Brain microvascular endothelial cell (primary cell): ENCODE results near the gene CEACAM4.

Experiments used
- DNase-seq: peaks from one replicate; pipeline ENCODE4 v3.0.0-alpha.2; 2020
- H3K27ac ChIP-seq: fragments of 250-450 bp; sonication (Bioruptor Pico); 2 replicates; pipeline ENCODE4 v1.5.1; 2020; ENCODE audit warnings: mild to moderate bottlenecking, moderate library complexity
- H3K27me3 ChIP-seq: fragments of 250-450 bp; sonication (Bioruptor Pico); replicated peaks from 2 replicates; pipeline ENCODE4 v1.5.1; 2020; ENCODE audit warnings: mild to moderate bottlenecking
- H3K36me3 ChIP-seq: fragments of 250-450 bp; sonication (Bioruptor Pico); replicated peaks from 2 replicates; pipeline ENCODE4 v1.5.1; 2020; ENCODE audit warnings: mild to moderate bottlenecking
- H3K4me3 ChIP-seq: 2 replicates; pipeline ENCODE4 v1.5.1; 2011; ENCODE audit warnings: low read depth, mild to moderate bottlenecking, control low read depth, low read length, moderate library complexity
- CTCF ChIP-seq: IDR thresholded peaks from 2 replicates; pipeline ENCODE4 v1.5.1; 2011; ENCODE audit warnings: low read depth, mild to moderate bottlenecking, moderate library complexity, low read length, control low read depth, inconsistent platforms; ENCODE audit errors: missing control alignments
- in situ Hi-C: cut with HindIII; loops from 2 replicates; pipeline ENCODE4 v1.10.0; 2017; ENCODE audit warnings: low sequenced_read_pairs, low pct_ligation_motif_present

The CEACAM4 gene

DNA sequence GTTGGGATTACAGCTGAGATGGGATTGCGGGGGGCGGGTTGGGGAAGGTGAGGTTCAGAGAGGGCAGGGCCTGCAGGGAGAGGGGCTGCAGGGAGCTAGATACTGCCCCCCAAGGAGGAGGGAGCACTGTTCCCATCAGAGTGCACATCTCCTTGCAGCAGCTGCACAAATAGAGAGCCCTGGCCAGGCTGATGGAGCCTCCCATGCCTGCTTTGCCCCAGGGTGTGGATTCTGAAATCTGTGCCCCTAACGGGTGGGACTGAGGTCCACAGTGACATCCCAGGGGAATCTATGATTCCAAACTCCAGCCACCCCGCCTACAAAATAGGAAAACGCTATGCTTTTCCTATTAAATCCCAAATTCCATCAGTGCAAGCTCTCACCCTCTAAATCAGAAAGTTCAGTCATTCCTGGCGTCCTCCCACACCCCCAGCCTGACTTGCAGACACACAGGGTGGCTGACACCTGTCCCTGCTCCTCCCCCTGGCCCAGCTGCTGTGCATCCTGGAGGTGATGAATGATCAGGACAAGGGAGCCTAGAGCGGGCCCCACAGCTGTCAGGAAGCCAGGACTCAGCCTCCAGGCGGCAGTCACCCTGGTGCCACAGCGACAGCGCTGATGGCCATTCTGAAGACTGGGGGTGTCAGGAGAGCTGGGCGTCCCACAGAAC, 57.3 kb downstream of the CEACAM4 start:
- no peak overlapping the region for H3K27ac ChIP-seq
- in situ Hi-C loops, result no loop called here
- H3K36me3 ChIP-seq, result no peaks in the 10 kb centered on the region
- peaks cover 21% of the 10 kb centered on the region for H3K27me3 ChIP-seq
- no peak for TF ChIP-seq CTCF
- no peak overlapping the region for H3K4me3 ChIP-seq
- DNase-seq, result no peak
